K562 (cell line): ENCODE measurements around the gene CHURC1.

Source experiments
- REST ChIP-seq, 2 experiments: fragments of 450-650 bp; formaldehyde crosslinking in 1 of 2; IDR thresholded peaks; 2 replicates each; pipeline versions ENCODE4 v1.4.0 to v1.6.1; 2014 to 2020; ENCODE audit warnings: mild to moderate bottlenecking in 2 of 2, borderline replicate concordance in 1 of 2, low read depth in 1 of 2
- SMARCA4 ChIP-seq: fragments of 450-650 bp; IDR thresholded peaks from 2 replicates; pipeline ENCODE4 v1.6.1; 2016
- XRCC5 ChIP-seq: fragments of 200-400 bp; formaldehyde crosslinking; IDR thresholded peaks from 2 replicates; pipeline ENCODE4 v1.6.1; 2017; ENCODE audit warnings: low read depth, mild to moderate bottlenecking, low read length
- ZNF449 ChIP-seq: fragments of 250-450 bp; sonication (Bioruptor Pico); IDR thresholded peaks from 2 replicates; pipeline ENCODE4 v1.8.0; 2022; ENCODE audit warnings: moderate library complexity, mild to moderate bottlenecking, inconsistent platforms

DNA sequence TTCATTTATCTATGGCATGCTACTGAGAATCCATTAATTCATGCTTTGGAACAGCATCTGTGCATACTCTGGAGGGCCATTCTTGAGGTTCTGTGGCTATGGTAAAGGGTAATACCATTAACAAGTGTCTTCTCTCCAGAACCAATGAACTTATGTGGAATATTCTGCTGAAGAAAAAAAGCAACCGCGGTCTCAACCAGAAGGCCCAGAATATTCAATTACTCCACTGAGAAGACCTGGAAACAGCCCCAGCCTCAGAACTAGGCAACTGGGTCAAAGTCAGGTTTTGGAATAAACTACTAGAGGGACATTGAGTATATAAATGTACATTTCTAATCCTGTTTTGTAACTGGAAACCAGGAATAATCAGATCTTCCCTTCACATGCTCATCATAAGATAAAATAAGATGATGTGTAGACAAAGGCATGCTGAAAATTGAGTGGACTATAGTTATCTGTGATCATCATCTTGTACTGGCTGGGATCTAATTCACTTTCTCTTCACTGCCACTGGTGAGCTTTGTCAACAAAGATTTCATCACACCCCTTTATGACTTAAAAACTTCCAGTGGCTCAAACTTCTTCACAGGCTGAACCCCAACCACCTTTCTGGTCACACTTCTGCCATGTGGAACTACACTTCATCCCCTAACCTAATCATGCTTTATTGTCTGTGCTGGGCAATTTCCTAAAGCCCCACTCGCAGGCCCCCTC lies 40.6 kb upstream of the CHURC1 start:
- no peak for TF ChIP-seq SMARCA4
- no peak for TF ChIP-seq XRCC5
- TF ChIP-seq REST (IDR thresholded peaks at IDR 0.05; ENCODE audit: borderline replicate concordance), result no peak
- TF ChIP-seq REST (CRISPR knock-in tag; IDR thresholded peaks at IDR 0.05; ENCODE audit: low read depth), result no peak
- TF ChIP-seq ZNF449 (CRISPR knock-in tag), result no peak
